DND-41 (cell line): ENCODE data around the gene TTYH3.

Experiments used
- EZH2 ChIP-seq: IDR thresholded peaks from 3 replicates; pipeline ENCODE4 v1.6.1; 2012; ENCODE audit warnings: borderline replicate concordance, low read depth, mild to moderate bottlenecking, moderate library complexity, low read length, inconsistent platforms; ENCODE audit not compliant: severe bottlenecking
- TF ChIP-seq, protein P1 (sequence below): IDR thresholded peaks from 2 replicates; pipeline ENCODE4 v1.5.1; 2012; ENCODE audit warnings: borderline replicate concordance, low read length, moderate library complexity, mild to moderate bottlenecking; ENCODE audit not compliant: poor library complexity, severe bottlenecking; ENCODE audit errors: extremely low read depth

DNA sequence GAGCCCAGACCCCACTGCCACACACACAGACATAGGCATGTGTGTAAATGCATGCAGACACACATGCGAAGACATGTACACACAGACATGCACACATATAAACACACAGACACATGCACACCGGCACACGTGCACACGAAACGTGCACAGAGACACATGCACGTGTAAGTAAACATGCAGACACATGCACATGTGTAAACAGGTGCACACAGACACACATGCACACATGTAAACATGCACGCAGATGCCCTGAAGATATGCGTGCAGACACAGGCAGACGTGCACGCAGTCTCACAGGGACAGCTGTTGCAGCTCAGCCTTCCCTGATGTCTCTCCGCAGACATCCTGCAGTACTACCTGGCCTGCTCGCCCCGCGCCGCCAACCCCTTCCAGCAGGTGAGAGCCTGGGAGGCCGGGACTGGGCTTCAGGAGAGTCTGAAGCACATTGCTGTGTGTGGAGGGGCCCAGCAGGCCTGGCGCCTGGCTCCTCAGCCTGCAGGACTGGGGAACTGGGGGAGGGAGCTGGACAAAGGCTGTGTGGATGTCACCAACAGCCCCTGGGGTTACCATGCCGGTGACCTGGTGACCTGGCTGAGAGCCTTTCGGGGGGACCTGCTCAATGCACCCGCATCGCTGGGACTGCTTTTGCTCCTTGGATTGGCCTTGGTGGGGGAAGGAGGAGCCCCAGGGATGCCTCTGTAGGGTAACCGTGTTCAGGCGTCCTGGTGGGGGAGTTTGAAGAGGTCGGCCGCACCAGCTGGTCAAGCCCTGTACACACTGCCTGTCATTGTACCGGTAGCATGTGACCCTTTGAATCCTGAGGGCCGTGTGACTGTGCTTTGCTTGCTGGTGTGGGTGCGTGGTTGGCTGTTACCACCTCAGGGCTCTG lies 20.3 kb downstream of the TTYH3 start:
- TF ChIP-seq, protein P1, sequence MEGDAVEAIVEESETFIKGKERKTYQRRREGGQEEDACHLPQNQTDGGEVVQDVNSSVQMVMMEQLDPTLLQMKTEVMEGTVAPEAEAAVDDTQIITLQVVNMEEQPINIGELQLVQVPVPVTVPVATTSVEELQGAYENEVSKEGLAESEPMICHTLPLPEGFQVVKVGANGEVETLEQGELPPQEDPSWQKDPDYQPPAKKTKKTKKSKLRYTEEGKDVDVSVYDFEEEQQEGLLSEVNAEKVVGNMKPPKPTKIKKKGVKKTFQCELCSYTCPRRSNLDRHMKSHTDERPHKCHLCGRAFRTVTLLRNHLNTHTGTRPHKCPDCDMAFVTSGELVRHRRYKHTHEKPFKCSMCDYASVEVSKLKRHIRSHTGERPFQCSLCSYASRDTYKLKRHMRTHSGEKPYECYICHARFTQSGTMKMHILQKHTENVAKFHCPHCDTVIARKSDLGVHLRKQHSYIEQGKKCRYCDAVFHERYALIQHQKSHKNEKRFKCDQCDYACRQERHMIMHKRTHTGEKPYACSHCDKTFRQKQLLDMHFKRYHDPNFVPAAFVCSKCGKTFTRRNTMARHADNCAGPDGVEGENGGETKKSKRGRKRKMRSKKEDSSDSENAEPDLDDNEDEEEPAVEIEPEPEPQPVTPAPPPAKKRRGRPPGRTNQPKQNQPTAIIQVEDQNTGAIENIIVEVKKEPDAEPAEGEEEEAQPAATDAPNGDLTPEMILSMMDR = no peak
- TF ChIP-seq EZH2 = no peak
